Type B pancreatic cell (in vitro differentiated cells): ENCODE results near the gene TREX2. TPM values are rescaled to one million over a fixed set of nuclear protein-coding genes. Genes with fewer than 3 reads are reported as not detected.

Source experiments
- DNase-seq: peaks from one replicate; pipeline ENCODE4 v3.0.0; 2021; ENCODE audit warnings: mixed read lengths; ENCODE audit not compliant: unreplicated experiment; ENCODE audit errors: extremely low spot score
- H3K27ac Mint-ChIP-seq: 2 replicates; pipeline ENCODE4 v1.8.0; 2021; ENCODE audit warnings: mild to moderate bottlenecking, mixed read lengths
- H3K27me3 Mint-ChIP-seq: 2 replicates; pipeline ENCODE4 v1.8.0; 2021; ENCODE audit warnings: mixed read lengths
- H3K36me3 Mint-ChIP-seq: 2 replicates; pipeline ENCODE4 v1.8.0; 2021; ENCODE audit warnings: mixed read lengths
- H3K4me1 Mint-ChIP-seq: one replicate; pipeline ENCODE4 v1.8.0; 2021; ENCODE audit warnings: mixed read lengths; ENCODE audit not compliant: unreplicated experiment
- H3K4me3 Mint-ChIP-seq: 2 replicates; pipeline ENCODE4 v1.8.0; 2021; ENCODE audit warnings: mild to moderate bottlenecking, mixed read lengths
- H3K9me3 Mint-ChIP-seq: 2 replicates; pipeline ENCODE4 v1.8.0; 2021; ENCODE audit warnings: mixed read lengths
- total RNA-seq: library from RNA; stranded (reverse); gene quantifications from 2 replicates; pipeline ENCODE4 v1.2.1, GENCODE V29; 2021; ENCODE audit warnings: low replicate concordance
- TF ChIP-seq, protein P1 (sequence below): fragments of 200-600 bp; sonication (generic); conservative IDR thresholded peaks from 2 replicates; pipeline ENCODE4 v1.5.0; 2021; ENCODE audit warnings: antibody characterized with exemption, mild to moderate bottlenecking

The TREX2 gene
- total RNA-seq, 1 donor from 2014 or later: 0.72 TPM

DNA sequence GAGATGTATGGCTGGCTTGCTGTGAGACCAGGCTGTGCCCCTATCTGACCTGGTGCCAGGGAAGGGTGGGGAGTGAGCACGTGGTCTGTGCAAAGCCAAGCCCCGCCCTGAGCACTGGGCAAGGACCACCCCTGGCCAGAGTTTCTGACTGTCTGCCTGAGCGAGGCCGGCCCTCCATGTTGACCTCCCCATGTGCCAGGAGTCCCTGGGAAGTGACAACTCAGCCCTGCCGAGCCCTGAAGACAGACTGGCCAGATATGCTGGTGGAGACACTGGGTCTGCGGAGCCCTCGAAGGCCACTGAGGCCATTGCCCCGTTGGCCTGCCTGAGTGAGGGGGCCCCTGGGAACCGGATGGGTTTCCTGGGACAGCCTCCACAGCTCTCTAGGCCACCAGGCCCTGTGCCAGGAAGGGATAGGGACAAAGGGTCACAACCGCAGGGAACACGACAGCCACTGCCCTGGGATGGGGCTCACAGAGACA, 41.8 kb upstream of the TREX2 start:
- no peaks in the 10 kb centered on the region for H3K4me1 Mint-ChIP-seq
- no peak overlapping the region for H3K4me3 Mint-ChIP-seq
- no peak for DNase-seq
- no peak overlapping the region for H3K27ac Mint-ChIP-seq
- H3K9me3 Mint-ChIP-seq: no peaks in the 10 kb centered on the region
- TF ChIP-seq, protein P1, sequence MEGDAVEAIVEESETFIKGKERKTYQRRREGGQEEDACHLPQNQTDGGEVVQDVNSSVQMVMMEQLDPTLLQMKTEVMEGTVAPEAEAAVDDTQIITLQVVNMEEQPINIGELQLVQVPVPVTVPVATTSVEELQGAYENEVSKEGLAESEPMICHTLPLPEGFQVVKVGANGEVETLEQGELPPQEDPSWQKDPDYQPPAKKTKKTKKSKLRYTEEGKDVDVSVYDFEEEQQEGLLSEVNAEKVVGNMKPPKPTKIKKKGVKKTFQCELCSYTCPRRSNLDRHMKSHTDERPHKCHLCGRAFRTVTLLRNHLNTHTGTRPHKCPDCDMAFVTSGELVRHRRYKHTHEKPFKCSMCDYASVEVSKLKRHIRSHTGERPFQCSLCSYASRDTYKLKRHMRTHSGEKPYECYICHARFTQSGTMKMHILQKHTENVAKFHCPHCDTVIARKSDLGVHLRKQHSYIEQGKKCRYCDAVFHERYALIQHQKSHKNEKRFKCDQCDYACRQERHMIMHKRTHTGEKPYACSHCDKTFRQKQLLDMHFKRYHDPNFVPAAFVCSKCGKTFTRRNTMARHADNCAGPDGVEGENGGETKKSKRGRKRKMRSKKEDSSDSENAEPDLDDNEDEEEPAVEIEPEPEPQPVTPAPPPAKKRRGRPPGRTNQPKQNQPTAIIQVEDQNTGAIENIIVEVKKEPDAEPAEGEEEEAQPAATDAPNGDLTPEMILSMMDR: no peak
- no peaks in the 10 kb centered on the region for H3K36me3 Mint-ChIP-seq
- H3K27me3 Mint-ChIP-seq: no peaks in the 10 kb centered on the region

GRCh38 chrX:153486171-153486570, 40.3 kb upstream of the TREX2 start:
- H3K27ac Mint-ChIP-seq: no peak overlapping the region
- no peaks in the 10 kb centered on the region for H3K36me3 Mint-ChIP-seq
- H3K4me1 Mint-ChIP-seq: no peaks in the 10 kb centered on the region
- TF ChIP-seq, protein P1: no peak
- DNase-seq: no peak
- no peaks in the 10 kb centered on the region for H3K27me3 Mint-ChIP-seq
- no peaks in the 10 kb centered on the region for H3K9me3 Mint-ChIP-seq
- H3K4me3 Mint-ChIP-seq: no peak overlapping the region

DNA sequence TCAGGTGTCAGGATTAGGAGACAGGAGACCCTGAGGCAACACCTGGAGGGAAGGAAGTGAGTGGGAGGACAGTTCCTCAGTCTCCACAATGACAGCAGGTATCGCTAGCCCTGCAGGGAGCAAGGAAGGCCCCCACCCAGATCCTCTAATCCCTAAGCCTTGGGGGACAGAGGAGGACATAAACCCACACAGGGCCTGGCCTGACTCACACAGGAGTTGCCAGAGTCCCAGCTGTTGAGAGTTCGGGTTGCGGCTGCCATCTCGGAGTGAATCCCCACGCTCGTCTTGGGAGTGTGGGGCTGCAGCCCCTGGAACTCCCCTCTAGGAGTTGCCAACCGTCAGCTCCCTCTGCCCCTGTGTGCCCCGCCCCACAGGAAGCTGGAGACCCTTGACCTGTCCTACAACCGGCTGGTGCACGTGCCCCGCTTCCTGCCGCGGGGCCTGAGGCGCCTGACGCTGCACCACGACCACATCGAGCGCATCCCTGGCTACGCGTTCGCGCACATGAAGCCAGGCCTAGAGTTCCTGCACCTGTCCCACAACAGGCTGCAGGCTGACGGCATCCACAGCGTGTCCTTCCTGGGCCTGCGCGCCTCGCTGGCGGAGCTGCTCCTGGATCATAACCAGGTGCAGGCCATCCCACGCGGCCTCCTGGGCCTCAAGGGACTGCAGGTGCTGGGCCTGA, 39.7 kb upstream of the TREX2 start:
- no peaks in the 10 kb centered on the region for H3K36me3 Mint-ChIP-seq
- no peak overlapping the region for H3K4me3 Mint-ChIP-seq
- H3K27me3 Mint-ChIP-seq: no peaks in the 10 kb centered on the region
- H3K4me1 Mint-ChIP-seq: no peaks in the 10 kb centered on the region
- DNase-seq: no peak
- TF ChIP-seq, protein P1: no peak
- no peaks in the 10 kb centered on the region for H3K9me3 Mint-ChIP-seq
- no peak overlapping the region for H3K27ac Mint-ChIP-seq

- no peak for DNase-seq
- H3K36me3 Mint-ChIP-seq: no peaks in the 10 kb centered on the region
- peaks cover 4% of the 10 kb centered on the region for H3K4me1 Mint-ChIP-seq
- TF ChIP-seq, protein P1: no peak
- H3K9me3 Mint-ChIP-seq: no peaks in the 10 kb centered on the region
- H3K4me3 Mint-ChIP-seq: no peak overlapping the region
- no peak overlapping the region for H3K27ac Mint-ChIP-seq
- no peaks in the 10 kb centered on the region for H3K27me3 Mint-ChIP-seq
These were observed 36.6 kb upstream of the TREX2 start for GRCh38 chrX:153482376-153483015.

- H3K27me3 Mint-ChIP-seq: no peaks in the 10 kb centered on the region
- H3K36me3 Mint-ChIP-seq: no peaks in the 10 kb centered on the region
- peaks cover 4% of the 10 kb centered on the region for H3K4me1 Mint-ChIP-seq
- no peaks in the 10 kb centered on the region for H3K9me3 Mint-ChIP-seq
- DNase-seq: no peak
- H3K4me3 Mint-ChIP-seq: no peak overlapping the region
- no peak overlapping the region for H3K27ac Mint-ChIP-seq
- TF ChIP-seq, protein P1: no peak
These were observed 35.2 kb upstream of the TREX2 start for GRCh38 chrX:153481043-153481442.
